Esophagus squamous epithelium (tissue), 4 donors: ENCODE results near the gene PARD3.

ENCODE experiments used
- POLR2A ChIP-seq, 4 donors: fragments of 450-650 bp; IDR thresholded peaks; one replicate each; pipeline ENCODE4 v1.6.1; 2017; ENCODE audit warnings: antibody characterized with exemption in 4 of 4, mild to moderate bottlenecking in 4 of 4, moderate library complexity in 3 of 4
- TF ChIP-seq, protein P1 (sequence below), 6 experiments: fragments of 450-650 bp in 4 of 6; fragments of 200-600 bp in 2 of 6; sonication (generic) in 2 of 6; IDR thresholded peaks; one replicate each; pipeline ENCODE4 v1.5.1; 2016 to 2019; ENCODE audit warnings: antibody characterized with exemption in 6 of 6, mild to moderate bottlenecking in 4 of 6, moderate library complexity in 4 of 6

DNA sequence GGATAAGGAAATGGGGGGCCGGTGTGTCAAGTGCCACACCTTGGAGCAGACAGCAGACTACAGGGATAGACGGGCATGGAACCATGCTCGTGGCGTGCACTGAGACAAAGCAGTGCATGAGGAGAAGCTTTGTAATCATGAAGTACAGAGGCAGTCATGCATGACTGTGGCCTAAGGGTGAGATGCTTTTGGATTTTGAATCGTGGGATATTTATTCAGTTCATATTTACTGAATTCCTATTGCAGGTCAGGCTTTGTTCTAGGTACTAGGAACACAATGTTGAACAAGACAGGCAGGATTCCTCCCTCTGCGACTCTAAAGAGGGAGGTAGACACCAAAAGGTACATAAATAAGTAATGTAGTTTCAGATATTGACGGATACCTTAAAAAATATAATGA is 597.6 kb downstream of the PARD3 start:
- TF ChIP-seq POLR2A (IDR thresholded peaks at IDR 0.05): no peak
- TF ChIP-seq, protein P1, sequence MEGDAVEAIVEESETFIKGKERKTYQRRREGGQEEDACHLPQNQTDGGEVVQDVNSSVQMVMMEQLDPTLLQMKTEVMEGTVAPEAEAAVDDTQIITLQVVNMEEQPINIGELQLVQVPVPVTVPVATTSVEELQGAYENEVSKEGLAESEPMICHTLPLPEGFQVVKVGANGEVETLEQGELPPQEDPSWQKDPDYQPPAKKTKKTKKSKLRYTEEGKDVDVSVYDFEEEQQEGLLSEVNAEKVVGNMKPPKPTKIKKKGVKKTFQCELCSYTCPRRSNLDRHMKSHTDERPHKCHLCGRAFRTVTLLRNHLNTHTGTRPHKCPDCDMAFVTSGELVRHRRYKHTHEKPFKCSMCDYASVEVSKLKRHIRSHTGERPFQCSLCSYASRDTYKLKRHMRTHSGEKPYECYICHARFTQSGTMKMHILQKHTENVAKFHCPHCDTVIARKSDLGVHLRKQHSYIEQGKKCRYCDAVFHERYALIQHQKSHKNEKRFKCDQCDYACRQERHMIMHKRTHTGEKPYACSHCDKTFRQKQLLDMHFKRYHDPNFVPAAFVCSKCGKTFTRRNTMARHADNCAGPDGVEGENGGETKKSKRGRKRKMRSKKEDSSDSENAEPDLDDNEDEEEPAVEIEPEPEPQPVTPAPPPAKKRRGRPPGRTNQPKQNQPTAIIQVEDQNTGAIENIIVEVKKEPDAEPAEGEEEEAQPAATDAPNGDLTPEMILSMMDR (IDR thresholded peaks at IDR 0.05): no peak
